ENCODE data around the gene EPB41L3.

DNA sequence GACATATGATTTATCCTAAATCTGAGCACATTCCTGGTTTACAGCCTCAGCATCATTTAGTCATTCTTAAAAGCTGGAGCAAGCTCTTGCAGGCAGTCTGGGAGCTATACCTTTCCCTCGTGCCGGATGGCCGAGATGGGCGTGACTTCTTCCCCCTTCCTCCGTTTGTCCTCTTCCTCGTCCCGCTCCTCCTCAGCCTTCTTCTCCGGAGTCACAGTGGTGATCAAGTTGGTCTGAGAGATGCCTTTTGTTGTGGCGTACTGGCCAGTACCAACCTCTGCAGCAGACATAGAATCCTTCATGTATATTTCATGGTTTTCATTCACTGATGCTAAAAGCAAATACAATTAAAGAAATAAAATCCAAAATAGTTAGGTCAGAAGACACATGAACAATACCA lies 124.2 kb downstream of the EPB41L3 start:
- TF ChIP-seq POLR2AphosphoS5 (IDR thresholded peaks at IDR 0.05; ENCODE audit: low read length) (no peak), ZNF274 (IDR thresholded peaks at IDR 0.05; ENCODE audit: insufficient read depth, insufficient read length) (no peak), NRF1 (conservative IDR thresholded peaks at IDR 0.05; ENCODE audit: low read depth, low read length) (no peak), ZNF207 (IDR thresholded peaks at IDR 0.05; ENCODE audit: borderline replicate concordance) (no peak)
- TF ChIP-seq, protein P1, sequence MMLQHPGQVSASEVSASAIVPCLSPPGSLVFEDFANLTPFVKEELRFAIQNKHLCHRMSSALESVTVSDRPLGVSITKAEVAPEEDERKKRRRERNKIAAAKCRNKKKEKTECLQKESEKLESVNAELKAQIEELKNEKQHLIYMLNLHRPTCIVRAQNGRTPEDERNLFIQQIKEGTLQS (IDR thresholded peaks at IDR 0.05; ENCODE audit: borderline replicate concordance, extremely low read depth, low read depth, low read length) = no peak
- TF ChIP-seq, protein P2, sequence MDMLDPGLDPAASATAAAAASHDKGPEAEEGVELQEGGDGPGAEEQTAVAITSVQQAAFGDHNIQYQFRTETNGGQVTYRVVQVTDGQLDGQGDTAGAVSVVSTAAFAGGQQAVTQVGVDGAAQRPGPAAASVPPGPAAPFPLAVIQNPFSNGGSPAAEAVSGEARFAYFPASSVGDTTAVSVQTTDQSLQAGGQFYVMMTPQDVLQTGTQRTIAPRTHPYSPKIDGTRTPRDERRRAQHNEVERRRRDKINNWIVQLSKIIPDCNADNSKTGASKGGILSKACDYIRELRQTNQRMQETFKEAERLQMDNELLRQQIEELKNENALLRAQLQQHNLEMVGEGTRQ (IDR thresholded peaks at IDR 0.05; ENCODE audit: borderline replicate concordance, low read depth, low read length) = no peak
- TF ChIP-seq, protein P3, sequence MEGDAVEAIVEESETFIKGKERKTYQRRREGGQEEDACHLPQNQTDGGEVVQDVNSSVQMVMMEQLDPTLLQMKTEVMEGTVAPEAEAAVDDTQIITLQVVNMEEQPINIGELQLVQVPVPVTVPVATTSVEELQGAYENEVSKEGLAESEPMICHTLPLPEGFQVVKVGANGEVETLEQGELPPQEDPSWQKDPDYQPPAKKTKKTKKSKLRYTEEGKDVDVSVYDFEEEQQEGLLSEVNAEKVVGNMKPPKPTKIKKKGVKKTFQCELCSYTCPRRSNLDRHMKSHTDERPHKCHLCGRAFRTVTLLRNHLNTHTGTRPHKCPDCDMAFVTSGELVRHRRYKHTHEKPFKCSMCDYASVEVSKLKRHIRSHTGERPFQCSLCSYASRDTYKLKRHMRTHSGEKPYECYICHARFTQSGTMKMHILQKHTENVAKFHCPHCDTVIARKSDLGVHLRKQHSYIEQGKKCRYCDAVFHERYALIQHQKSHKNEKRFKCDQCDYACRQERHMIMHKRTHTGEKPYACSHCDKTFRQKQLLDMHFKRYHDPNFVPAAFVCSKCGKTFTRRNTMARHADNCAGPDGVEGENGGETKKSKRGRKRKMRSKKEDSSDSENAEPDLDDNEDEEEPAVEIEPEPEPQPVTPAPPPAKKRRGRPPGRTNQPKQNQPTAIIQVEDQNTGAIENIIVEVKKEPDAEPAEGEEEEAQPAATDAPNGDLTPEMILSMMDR (IDR thresholded peaks at IDR 0.05 in 2 of 3, conservative IDR thresholded peaks at IDR 0.05 in 1 of 3; ENCODE audit: control insufficient read depth in 2 of 3, extremely low read depth in 1 of 3, insufficient read depth in 1 of 3, low read depth in 3 of 3, low read length in 3 of 3) = no peak
- TF ChIP-seq, protein P4, sequence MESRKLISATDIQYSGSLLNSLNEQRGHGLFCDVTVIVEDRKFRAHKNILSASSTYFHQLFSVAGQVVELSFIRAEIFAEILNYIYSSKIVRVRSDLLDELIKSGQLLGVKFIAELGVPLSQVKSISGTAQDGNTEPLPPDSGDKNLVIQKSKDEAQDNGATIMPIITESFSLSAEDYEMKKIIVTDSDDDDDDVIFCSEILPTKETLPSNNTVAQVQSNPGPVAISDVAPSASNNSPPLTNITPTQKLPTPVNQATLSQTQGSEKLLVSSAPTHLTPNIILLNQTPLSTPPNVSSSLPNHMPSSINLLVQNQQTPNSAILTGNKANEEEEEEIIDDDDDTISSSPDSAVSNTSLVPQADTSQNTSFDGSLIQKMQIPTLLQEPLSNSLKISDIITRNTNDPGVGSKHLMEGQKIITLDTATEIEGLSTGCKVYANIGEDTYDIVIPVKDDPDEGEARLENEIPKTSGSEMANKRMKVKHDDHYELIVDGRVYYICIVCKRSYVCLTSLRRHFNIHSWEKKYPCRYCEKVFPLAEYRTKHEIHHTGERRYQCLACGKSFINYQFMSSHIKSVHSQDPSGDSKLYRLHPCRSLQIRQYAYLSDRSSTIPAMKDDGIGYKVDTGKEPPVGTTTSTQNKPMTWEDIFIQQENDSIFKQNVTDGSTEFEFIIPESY (IDR thresholded peaks at IDR 0.05) = no peak

Measured in GM12878 (cell line).